ENCODE results near the gene CDH22.

Gene CDH22

GRCh38 chr20:46342451-46343347 is 34.4 kb upstream of the CDH22 start:
- DNase-seq = no peak

DNA sequence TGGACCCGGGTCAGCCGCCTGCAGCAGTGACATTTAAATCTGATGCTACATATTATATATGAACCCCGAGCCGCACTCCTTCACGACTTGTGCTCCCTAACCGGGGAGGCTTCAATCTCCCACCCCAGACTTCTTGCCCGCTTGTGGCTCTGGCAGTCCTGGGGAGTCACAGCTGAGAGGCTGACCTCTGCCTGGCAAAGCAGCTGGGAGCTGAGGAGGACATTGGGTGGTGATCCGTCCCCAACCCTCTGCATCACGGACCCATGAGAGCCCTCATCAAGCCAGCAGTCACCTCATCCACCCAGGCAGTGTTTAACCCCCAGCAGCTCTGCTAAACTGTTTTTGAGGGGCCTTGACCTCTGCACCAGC is 33.7 kb upstream of the CDH22 start:
- no peak for DNase-seq

GRCh38 chr20:46341074-46342009 is 33.0 kb upstream of the CDH22 start:
- no peak for DNase-seq

DNA sequence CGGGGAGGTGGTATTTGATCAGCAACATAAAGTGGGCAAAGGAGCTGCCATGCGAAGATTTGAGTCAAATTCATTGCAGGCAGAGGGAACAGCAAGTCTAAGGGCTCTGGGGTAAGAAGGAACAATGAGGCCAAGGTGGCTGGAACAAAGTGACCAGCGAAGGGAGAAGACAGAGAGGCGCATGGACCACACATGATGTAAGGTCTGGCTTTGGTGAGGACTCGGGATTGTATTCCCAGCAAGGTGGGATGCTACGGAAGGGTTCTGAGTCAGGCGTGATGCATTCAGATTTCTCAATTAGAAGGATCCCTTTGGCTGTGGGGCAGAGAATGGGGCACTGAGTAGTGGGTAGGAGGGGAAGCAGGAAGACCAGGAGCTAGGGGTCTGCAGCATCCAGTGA is 30.7 kb upstream of the CDH22 start:
- no peak for DNase-seq

GRCh38 chr20:46336735-46337134 is 28.4 kb upstream of the CDH22 start:
- no peak for DNase-seq

- no peak for DNase-seq
Measured at GRCh38 chr20:46334303-46334904, 26.1 kb upstream of the CDH22 start.

DNA sequence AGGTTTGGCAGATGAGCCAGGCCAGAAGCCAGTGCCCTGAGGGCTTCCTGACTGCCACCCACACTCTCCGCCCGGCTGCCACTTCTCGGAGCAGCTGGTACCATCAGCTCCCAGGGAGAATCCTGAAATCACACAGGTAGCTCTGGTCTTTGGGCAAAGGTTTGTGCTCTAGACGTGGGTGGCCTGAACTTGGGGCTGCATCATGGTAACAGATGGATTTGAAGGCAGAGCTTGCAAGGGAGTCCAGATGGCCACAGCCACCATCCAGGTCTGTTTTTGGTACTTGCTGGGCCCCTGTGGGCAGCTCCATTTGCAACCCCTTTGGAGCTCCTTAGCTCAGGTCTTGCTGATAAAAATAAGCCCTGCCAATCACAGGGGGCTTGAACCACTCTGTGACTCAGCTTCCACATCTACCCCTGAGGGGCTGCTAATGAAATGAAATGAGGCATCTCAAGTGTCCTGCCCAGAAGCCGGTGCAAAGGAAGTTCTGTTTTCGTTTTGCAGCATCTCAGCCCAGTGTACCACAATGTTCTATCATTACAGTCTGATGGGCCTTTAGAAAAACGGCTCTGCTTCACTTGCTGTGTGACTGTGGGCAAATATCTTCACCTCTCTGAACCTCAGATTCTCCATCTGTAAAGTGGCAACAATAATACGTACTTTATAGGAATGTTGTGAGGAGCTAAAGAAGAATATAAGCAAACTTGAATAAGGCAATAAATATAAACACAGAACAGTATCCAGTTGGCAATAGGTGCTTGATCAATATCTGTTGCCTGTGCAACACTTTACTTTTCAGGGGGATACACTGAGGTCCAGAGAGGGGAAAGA is 25.1 kb upstream of the CDH22 start:
- no peak for DNase-seq

GRCh38 chr20:46332373-46333160 is 24.3 kb upstream of the CDH22 start:
- peak; percentile 22 for DNase-seq

- no peak for DNase-seq
Measured at GRCh38 chr20:46331611-46332361, 23.5 kb upstream of the CDH22 start.

GRCh38 chr20:46330831-46331371 is 22.6 kb upstream of the CDH22 start:
- no peak for DNase-seq

DNA sequence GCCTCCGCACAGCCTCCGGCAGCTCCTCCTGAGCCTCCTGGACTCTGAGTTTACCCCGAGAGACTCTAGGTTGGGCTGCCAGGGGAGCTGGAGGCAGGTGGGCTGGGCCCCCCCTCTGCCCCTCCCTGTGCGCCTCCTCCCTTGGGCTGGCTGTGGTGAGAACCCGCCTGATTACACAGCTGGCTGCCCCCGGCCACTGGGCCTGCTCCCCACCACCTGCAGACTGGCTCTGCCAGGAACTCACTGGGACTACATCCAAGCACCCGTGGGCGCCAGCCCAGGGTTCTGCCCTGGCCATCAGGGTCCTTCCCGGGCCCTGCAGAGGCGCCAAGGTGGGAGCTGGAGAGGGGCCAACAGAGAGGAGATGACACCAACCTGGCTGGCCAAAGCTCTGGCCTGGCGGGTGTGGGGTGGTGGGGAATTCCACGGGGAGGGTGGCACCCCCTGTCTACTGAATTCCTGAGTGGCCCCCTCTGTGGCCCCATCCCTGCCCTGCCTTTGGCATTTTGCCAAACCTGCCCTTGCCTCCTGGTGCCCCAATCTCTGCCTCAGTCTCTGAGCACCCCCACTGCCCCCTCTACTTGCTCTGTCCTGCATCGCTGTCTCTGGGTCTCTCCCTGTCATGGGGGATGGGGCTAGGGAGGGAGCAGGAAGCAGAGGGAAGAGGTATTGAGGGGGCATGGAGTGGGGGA is 21.9 kb upstream of the CDH22 start:
- peak; percentile 94 for DNase-seq

DNA sequence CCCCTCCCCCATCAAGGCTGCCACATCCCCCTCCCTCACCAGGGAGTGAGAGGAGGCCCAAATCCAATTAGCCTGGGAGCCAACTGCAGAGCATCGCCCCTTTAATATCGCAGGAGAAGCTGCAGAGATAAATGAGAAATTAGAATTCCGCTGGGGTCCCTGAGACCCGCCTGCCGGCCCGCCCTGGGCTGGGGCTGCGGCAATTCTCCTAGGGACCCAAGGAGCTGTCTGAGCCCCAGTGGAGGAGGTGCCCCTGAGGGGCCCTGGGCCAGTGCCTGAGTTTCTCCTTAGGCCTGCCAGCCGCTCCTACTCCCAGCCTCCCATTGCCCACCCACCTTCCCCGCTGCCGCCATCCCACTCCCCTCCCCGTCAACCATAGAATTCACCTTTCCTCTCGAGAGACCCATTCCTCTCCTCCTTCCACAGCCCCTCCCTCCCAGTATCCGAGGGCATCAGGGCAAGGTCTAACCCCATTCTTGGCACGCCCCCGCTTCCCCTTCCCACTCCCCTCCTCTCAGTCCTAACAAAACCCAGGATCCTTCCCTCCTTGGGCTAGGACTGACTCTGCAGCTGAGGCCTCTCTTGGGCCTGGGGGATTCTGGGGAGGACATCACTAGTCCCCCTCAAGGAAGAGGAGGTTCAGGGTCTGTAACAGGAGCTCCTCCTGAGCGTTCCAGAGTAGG is 20.0 kb upstream of the CDH22 start:
- DNase-seq = no peak

DNA sequence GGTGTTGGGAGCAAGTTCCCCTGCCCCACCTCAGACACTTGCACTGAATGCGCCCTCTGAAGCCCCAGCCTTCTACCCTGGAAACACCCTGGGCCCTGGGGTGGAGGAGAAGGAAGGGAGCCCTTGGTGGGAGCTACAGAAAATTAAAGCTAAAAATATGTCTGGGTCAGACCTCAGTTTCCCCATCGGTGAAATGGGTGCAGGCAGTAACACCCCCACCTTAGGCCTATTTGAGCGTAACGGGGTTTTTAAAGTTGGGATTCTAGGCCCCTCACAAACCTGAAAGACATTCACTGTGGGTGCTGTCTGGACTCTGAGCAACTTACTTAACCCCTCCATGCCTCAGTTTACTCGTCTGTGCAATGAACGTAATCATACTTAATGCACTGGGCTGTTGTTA is 19.3 kb upstream of the CDH22 start:
- DNase-seq = no peak

DNA sequence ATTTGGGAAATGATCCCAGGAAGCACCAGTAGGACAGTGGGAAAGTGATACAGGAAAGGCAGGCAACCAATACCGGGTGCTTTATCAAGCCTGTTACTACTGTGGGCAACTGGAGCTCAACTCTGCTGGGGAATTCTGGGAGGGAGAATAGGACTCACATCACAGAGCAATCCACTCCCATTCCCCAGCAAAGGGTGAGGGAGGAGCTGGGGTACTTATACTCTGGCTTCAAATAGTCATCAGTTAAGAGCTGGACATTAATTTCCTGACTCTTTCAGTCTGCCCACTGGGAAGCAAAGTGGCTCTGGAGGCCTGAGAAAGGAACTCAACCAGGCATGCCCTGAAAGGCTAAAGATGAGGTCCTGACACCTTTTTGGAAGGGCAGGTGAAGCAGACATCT is 17.5 kb upstream of the CDH22 start:
- DNase-seq = no peak

DNA sequence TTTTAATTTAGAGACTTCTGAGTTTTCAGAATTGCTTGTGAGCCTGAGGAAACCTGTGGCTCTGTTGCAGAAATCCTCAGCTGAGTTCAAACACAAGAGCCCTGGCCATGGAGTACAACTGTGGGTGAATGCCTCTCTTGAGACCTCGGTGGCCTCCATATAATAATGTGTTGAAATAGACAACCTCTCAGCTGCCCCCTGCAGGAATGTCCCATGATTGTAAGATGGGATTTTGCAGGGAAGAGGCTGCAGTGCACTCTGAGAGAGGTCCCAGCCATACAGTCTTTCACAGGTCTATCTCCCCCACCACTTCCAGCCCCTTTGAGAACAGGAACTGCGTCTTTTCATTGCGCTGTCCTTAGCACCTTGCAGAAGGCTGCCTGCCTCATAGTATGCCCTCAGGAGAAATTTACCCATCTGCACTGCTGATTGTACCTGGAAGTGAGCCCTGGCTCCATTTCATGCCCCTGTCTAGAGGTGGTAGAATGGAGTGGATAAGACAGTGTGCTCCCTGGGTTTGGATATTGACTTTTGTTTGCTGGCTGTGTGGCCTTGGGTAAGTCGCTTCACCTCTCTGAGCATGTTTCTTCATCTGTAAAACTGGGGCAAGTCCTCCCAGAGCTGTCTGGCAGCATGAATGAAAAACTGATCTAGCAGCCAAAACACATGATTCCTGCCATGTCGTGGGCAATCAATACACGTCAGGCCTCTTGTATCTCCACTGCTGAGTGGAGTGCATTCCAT is 16.8 kb upstream of the CDH22 start:
- peak; percentile 27 for DNase-seq

- DNase-seq = no peak
Measured at GRCh38 chr20:46324379-46324778, 16.1 kb upstream of the CDH22 start.

DNA sequence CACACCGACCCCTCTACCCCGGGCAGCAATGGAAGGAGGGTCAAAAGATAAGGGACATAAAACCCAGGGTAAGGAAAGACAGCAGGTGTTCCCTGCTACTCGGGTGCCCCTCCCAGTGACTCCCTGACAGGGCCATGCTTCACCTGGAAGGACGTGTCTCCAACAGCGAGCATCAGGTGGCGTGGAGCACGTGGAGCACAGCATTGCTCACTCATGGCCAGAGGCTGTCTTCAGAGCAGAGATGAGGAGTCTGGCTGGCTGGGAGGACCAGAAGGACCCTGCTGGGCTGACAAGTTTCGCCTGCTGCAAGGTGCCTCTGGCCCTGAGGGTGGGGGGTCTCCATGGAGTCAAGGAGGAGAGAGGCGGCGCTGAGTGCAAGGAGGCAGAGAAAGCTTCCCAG is 15.3 kb upstream of the CDH22 start:
- no peak for DNase-seq

- no peak for DNase-seq
Measured at GRCh38 chr20:46322641-46323040, 14.3 kb upstream of the CDH22 start.

Data from NCI-H1105 treated with DMSO at 0.1 percent for 48 hours (cell line).